H1 (cell line): ENCODE measurements around the gene STAM2. TPM values are rescaled to one million over a fixed set of nuclear protein-coding genes. Genes with fewer than 3 reads are reported as not detected.

Source experiments
- POLR2AphosphoS5 ChIP-seq: IDR thresholded peaks from 2 replicates; pipeline ENCODE4 v1.6.1; 2011; ENCODE audit warnings: low read depth, low read length
- RBBP5 ChIP-seq: IDR thresholded peaks from 2 replicates; pipeline ENCODE4 v1.7.1; 2012; ENCODE audit warnings: low read depth, mild to moderate bottlenecking, inconsistent platforms, low read length, moderate library complexity, borderline replicate concordance
- SP4 ChIP-seq: IDR thresholded peaks from 2 replicates; pipeline ENCODE4 v1.6.1; 2012; ENCODE audit warnings: low read length, inconsistent platforms
- polyA plus RNA-seq, 7 experiments: library from polyadenylated mRNA; depleted of rRNA in 3 of 7; stranded (reverse) in 5 of 7; unstranded in 2 of 7; fragments of >200 nt in 5 of 7; fragments of 200-250 nt in 2 of 7; gene quantifications; 1 replicate in 5 of 7; 2 replicates in 1 of 7; 4 replicates in 1 of 7; pipeline versions ENCODE4 v1.2.1 to v1.2.3, GENCODE V29; 2011 to 2013; ENCODE audit warnings: missing spikeins in 2 of 7, mixed read lengths in 2 of 7
- small RNA-seq: library from polyadenylated mRNA; stranded (forward); fragments of <200 nt; extraction: miRNeasy Mini kit (QIAGEN cat#:217004); gene quantifications from one replicate; pipeline ENCODE3, GENCODE V24; 2013; ENCODE audit not compliant: insufficient read depth
- total RNA-seq: library from RNA; stranded (reverse); fragmentation: NEBNext Ultra II Directional; extraction: Animal tissue kit (Norgen Biotek cat#: 25700); gene quantifications from 2 replicates; pipeline ENCODE4 v1.2.1, GENCODE V29; 2021

STAM2 gene
- total and polyA plus RNA-seq, 2 of the 8 experiments (the other 6 are each of a cell fraction or from before 2014, with no cell fraction given): 5.4 to 9.4 TPM

DNA sequence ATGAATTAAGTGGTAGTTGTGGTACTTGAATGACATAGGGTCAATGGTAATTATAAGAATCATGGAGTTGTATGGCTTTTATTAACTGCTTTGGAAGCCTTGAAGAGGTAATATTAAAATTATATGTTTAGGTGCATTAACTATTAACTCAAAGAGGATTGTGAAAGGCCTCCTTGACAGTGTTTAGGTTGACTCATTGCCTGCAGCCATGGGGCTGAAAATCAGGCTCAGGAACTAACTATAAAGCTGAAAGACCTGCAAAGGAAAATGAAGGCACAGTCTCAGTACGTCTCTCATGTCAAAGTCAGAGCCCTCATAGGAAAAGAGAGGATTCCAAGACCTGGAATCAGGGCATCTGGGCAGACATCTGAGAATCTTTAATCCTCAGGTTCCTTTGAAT, 107.7 kb downstream of the STAM2 start (continued):
- TF ChIP-seq RBBP5: no peak
- TF ChIP-seq SP4: no peak
- no peak for TF ChIP-seq POLR2AphosphoS5

Small RNA genes lying within 50 kb of the gene (small RNA-seq; reads per million reads assigned to genes)
- not detected for gene RPL30P2

Other genes starting within 250 kb of the STAM2 start
- 4.0 and 4.1 TPM in 2 replicates for gene CACNB4, start 76.7 kb downstream of the STAM2 start, total RNA-seq
- gene CACNB4, start 76.7 kb downstream of the STAM2 start, polyA plus RNA-seq (2011; rRNA removed): 1.5 and 2.0 TPM in 2 replicates
- 45.1 and 45.9 TPM in 2 replicates for gene FMNL2, start 159.4 kb upstream of the STAM2 start, total RNA-seq
- gene FMNL2, start 159.4 kb upstream of the STAM2 start, polyA plus RNA-seq (2011; rRNA removed): 8.9 and 15.5 TPM in 2 replicates